Measurements from ENCODE around the gene CIPC.

Gene CIPC

DNA sequence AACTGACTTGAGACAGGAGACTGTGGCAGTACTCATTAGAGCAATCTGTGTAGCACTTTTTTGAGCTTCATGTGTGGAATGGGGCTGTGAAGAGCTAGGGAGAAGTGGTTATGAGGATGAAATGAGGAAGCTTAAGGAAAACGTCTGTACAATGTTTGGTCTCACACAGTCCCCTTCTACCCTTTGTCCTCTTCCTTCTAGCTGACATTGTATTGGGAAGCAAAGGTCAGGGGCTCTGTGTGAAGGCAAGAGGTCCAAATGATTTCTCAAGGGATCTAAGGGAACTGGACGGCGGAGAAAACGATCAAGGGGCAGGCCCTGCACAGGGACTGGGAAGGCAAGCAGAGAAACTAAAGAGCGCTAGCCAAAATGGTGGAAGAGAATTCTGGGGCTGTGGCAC lies 13.1 kb upstream of the CIPC start:
- DNase-seq (no peak), ATAC-seq (replicated peaks) (no peak)
- Mint-ChIP-seq H3K36me3 (ENCODE audit: insufficient read depth) (no peaks in the 10 kb centered on the region), H3K4me3 (no peak overlapping the region), H3K4me1 (ENCODE audit: low read depth in 2 of 2) (peaks cover 0 to 5% of the 10 kb centered on the region in 2 donors), H3K27ac (peak overlapping the region in 1 of 2 donors; percentile 22), H3K27me3 (peaks cover 11 to 23% of the 10 kb centered on the region in 2 donors), H3K9me3 (peaks cover 0 to 2% of the 10 kb centered on the region in 2 donors)

DNA sequence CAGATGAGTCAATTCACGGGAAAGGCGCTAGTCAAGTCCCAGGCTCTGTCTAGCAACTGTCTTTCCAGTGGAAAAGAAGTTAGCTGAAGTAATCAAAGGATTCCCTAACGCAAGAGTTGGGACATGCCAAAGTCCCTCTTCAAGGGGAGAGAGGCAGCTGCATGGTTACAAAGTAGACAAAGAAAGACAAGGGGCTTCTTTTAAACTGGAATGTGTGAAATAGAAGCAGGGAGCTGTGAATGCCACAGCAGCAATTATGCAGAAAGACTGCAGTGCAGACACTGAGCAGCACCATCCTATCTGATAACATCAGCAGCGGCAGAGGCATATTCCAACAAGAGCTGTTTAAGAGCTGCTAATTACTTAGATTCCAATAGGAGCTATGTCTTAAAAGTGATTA lies 12.5 kb upstream of the CIPC start:
- DNase-seq, result no peak
- H3K4me3 Mint-ChIP-seq, result no peak overlapping the region
- H3K36me3 Mint-ChIP-seq (ENCODE audit: insufficient read depth), result no peaks in the 10 kb centered on the region
- H3K27ac Mint-ChIP-seq, result peak overlapping the region in 1 of 2 donors; percentile 22
- no peaks in the 10 kb centered on the region for H3K9me3 Mint-ChIP-seq
- no peak for ATAC-seq (replicated peaks)
- peaks cover 0 to 5% of the 10 kb centered on the region in 2 donors for H3K4me1 Mint-ChIP-seq (ENCODE audit: low read depth in 2 of 2)
- peaks cover 11 to 23% of the 10 kb centered on the region in 2 donors for H3K27me3 Mint-ChIP-seq

DNA sequence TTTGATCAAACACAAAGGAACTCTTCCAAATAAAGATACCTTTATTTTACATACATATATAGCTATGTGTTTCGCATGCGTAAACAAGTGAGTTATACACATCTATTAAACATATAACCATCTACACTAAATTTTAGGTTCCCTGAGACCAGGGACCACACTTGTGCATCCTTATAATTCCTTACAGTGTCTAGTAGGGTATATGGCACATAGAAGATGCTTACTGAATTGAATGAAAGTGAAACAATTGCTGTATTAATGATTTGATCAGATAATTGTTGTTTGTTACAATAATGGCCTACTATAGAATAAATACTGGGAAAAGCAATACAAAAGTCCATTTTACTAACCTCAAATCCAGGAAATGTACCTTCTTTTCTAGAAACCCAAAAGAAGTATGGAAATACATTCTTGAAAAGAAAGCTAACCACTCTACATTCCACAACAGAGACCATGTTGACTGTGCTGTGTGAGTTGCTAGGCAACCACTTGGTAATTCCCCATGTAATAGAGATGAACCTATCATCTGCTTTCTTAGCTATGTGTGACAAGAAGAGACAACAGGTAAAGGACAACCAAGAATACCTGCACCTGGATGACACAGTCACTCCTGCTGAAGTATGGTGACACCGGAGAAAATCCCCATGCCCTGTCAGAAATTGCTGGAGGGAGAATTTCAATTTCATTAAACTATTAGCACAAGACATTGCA lies 11.9 kb upstream of the CIPC start:
- Mint-ChIP-seq H3K9me3 (no peaks in the 10 kb centered on the region), H3K4me3 (no peak overlapping the region), H3K4me1 (ENCODE audit: low read depth in 2 of 2) (peaks cover 0 to 2% of the 10 kb centered on the region in 2 donors), H3K27ac (no peak overlapping the region), H3K27me3 (peaks cover 11 to 23% of the 10 kb centered on the region in 2 donors), H3K36me3 (ENCODE audit: insufficient read depth) (no peaks in the 10 kb centered on the region)
- DNase-seq (no peak), ATAC-seq (replicated peaks) (no peak)

DNA sequence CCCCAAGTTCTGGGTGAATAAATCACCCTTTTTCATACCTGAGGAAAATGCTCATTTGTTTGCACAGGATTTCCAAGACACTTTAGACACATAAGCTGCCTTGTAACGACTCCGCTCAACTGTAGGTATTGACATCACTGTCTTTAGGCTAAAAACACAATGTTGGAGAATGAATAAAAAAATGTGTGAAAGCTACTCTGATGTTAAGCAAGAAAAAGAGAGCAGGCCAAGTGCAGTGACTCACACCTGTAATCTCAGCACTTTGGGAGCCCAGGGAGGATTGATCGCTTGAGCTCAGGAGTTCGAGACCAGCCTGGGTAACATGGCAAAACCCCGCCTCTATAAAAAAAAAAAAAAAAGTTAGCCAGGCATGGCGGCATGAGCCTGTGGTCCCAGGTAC lies 11.1 kb upstream of the CIPC start:
- Mint-ChIP-seq H3K27me3 (peaks cover 11 to 23% of the 10 kb centered on the region in 2 donors), H3K9me3 (no peaks in the 10 kb centered on the region), H3K36me3 (ENCODE audit: insufficient read depth) (no peaks in the 10 kb centered on the region), H3K4me1 (ENCODE audit: low read depth in 2 of 2) (no peaks in the 10 kb centered on the region), H3K4me3 (no peak overlapping the region), H3K27ac (no peak overlapping the region)
- DNase-seq (no peak), ATAC-seq (replicated peaks) (no peak)

DNA sequence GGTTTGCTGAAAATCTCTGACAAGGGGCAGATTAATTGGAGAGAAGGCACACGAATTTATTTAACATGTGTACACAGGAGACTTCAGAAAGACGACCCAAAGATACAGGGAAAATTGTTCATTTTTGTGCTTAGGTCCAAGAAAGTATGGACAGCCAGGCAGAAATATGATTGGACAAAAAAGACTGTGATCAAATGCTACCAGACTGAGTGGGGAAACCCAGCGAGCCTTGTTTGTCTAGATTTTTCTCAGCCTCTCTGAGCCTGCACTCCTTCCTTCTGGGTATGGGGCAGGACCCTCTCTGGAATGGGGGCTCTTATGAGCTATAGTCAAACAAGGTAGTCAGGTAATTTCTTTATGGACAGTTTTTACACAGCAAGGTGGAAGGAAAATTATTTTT lies 10.4 kb upstream of the CIPC start:
- H3K36me3 Mint-ChIP-seq (ENCODE audit: insufficient read depth), result no peaks in the 10 kb centered on the region
- H3K4me3 Mint-ChIP-seq, result no peak overlapping the region
- ATAC-seq (replicated peaks) (no peak), DNase-seq (no peak)
- H3K4me1 Mint-ChIP-seq (ENCODE audit: low read depth in 2 of 2), result no peaks in the 10 kb centered on the region
- no peaks in the 10 kb centered on the region for H3K9me3 Mint-ChIP-seq
- H3K27ac Mint-ChIP-seq, result no peak overlapping the region
- H3K27me3 Mint-ChIP-seq, result peaks cover 11 to 23% of the 10 kb centered on the region in 2 donors

DNA sequence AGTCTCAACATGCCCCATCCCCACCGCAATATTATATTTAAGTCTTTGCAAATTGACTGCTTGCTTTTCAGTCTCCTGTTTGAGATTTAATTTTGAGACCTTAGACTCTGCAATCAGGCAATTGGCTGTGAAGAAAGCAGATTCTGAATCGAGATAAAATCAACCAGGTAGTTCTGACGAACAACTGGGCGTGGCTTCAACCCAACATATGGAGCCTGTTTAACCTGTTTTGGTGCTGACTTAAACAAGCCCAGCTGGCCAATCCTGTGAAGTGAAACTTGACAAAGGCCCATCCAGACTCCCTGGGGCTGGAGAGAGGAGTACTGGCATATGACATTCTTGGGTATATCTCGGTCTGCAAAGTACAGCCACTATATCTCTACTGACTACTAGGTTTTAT lies 9.8 kb upstream of the CIPC start:
- H3K9me3 Mint-ChIP-seq, result no peaks in the 10 kb centered on the region
- H3K27me3 Mint-ChIP-seq, result peaks cover 11 to 23% of the 10 kb centered on the region in 2 donors
- ATAC-seq (replicated peaks), result no peak
- no peaks in the 10 kb centered on the region for H3K36me3 Mint-ChIP-seq (ENCODE audit: insufficient read depth)
- no peak overlapping the region for H3K4me3 Mint-ChIP-seq
- H3K4me1 Mint-ChIP-seq (ENCODE audit: low read depth in 2 of 2), result no peaks in the 10 kb centered on the region
- DNase-seq, result no peak
- H3K27ac Mint-ChIP-seq, result no peak overlapping the region

DNA sequence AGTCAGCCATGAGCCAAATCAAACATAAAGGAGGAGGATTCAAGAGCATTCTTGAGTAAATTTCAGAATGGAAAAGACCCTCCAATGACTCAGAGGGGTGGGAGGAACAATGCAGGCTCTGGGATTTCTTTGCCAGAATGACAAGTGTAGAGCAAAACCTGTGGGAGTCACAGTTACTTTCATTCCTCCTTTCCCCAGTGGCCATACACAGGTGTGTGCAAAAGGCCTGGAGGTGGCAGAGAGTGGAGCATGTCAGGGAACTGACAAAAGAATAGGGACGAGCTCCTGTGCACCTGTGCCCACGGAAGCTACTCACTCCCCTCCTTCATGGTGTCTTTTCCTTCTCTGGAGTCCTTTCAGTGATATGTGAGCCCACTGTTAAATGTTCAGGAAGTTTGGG lies 9.4 kb upstream of the CIPC start:
- H3K27me3 Mint-ChIP-seq, result peaks cover 11 to 23% of the 10 kb centered on the region in 2 donors
- H3K9me3 Mint-ChIP-seq, result no peaks in the 10 kb centered on the region
- ATAC-seq (replicated peaks), result no peak
- H3K4me1 Mint-ChIP-seq (ENCODE audit: low read depth in 2 of 2), result no peaks in the 10 kb centered on the region
- H3K36me3 Mint-ChIP-seq (ENCODE audit: insufficient read depth), result no peaks in the 10 kb centered on the region
- H3K4me3 Mint-ChIP-seq, result no peak overlapping the region
- DNase-seq, result no peak
- no peak overlapping the region for H3K27ac Mint-ChIP-seq

DNA sequence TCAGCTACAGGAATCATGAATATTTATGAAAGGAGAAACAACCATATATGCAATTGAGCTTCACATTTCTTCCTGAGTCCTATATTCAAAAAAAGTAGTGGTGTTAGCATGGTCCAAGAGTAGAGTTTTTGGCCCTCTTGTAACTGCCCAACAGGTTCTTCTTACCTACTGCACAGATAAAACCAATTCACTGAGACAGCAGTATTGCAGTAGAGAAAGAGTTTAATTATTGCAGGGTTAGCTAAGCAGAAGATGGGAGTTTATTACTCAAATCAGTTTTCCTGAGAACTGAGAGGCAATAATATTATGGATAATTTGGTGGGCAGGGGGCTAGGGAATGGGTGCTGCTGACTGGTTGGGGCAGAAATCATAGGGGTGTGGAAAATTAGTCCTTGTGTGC lies 6.5 kb upstream of the CIPC start:
- no peak for ATAC-seq (replicated peaks)
- DNase-seq, result no peak
- peaks cover 0 to 11% of the 10 kb centered on the region in 2 donors for H3K27me3 Mint-ChIP-seq
- peaks cover 3 to 8% of the 10 kb centered on the region in 2 donors for H3K4me1 Mint-ChIP-seq (ENCODE audit: low read depth in 2 of 2)
- peaks cover 5% of the 10 kb centered on the region for H3K36me3 Mint-ChIP-seq (ENCODE audit: insufficient read depth)
- no peaks in the 10 kb centered on the region for H3K9me3 Mint-ChIP-seq
- H3K27ac Mint-ChIP-seq, result no peak overlapping the region
- no peak overlapping the region for H3K4me3 Mint-ChIP-seq

DNA sequence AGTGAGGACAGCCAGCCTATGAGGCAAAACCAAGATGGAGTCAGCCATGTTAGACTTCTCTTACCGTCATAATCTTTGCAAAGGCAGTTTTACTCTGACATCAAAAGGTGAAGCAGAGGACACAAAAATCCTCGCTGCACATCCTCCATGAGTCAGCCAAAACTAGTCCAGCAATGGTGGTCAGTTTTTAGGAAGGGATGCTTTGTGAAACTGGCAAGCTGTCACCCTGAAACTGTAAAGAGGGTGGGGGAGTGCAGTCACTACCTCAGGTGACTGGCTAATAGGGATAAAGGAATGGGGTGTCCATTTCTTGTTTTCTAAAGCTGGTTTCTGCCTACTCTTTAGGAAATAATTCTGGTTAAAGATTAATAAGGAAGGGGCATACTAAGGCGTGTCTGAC lies 5.4 kb upstream of the CIPC start:
- H3K27me3 Mint-ChIP-seq, result peaks cover 0 to 11% of the 10 kb centered on the region in 2 donors
- H3K4me3 Mint-ChIP-seq, result no peak overlapping the region
- ATAC-seq (replicated peaks) (no peak), DNase-seq (no peak)
- peaks cover 9 to 14% of the 10 kb centered on the region in 2 donors for H3K4me1 Mint-ChIP-seq (ENCODE audit: low read depth in 2 of 2)
- H3K9me3 Mint-ChIP-seq, result no peaks in the 10 kb centered on the region
- H3K36me3 Mint-ChIP-seq (ENCODE audit: insufficient read depth), result peaks cover 9% of the 10 kb centered on the region
- H3K27ac Mint-ChIP-seq, result no peak overlapping the region

DNA sequence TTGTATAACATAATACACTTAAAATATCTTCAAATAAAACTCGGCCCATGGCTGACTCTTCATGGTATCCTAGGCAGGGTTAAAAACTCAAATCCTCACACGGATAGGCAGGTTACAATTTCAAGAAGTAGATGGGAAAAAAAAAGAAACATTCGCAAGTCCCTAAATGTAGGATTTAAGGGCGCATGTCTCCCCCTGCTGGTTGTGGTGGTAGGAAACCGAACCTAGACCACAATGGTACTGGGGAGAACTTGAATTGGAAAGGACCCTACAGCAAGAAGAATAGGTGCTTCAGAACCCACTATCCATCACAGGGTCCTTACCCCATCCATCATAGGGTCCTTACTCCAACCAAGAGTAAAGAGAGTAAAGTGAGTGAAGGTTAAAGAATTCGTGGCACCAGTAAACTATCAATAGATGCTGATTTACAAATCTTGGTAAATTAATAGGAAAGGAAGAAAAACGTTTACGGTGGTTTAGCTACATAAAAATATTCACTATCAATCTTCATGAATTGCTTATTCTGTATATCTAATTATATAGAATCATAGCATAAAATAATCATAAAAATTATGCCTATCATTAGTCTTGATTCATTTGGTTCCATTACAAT lies 3.3 kb upstream of the CIPC start:
- Mint-ChIP-seq H3K27ac (no peak overlapping the region), H3K27me3 (peaks cover 0 to 5% of the 10 kb centered on the region in 2 donors), H3K4me1 (ENCODE audit: low read depth in 2 of 2) (peaks cover 23 to 33% of the 10 kb centered on the region in 2 donors), H3K9me3 (no peaks in the 10 kb centered on the region), H3K36me3 (ENCODE audit: insufficient read depth) (peaks cover 19% of the 10 kb centered on the region), H3K4me3 (no peak overlapping the region)
- ATAC-seq (replicated peaks) (no peak), DNase-seq (peak; percentile 67 to 77 (median 75))

DNA sequence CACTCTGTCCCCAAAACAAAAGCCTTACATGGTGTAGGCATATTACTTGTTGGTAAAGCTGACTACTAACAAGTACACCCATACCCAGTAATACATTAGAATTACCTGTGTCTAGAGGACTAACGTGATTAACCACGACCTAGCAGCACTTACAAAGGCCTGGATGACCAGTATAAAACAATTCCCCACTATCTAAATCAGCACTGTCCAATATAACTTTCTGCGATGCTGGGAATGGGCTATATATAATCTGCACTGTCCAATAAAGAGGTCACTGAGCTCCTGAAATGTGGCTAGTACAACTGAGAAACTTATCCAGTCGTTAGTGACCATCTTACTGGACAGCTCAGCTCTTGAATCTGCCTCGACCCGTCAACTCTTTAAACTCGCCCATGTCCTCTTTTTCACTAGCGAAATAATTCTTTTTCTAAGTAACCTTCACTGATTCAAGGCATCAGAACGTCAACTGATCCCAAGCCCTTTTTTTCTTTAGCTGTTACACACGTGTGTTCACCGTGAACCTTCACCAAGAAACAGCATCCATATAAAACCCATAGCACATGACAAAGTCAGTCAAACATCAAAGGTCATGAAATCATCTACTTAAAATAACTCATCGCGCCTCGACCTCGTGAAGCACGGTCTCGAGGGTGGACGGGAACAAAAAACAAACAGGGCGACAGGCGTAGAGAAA lies 905 bp upstream of the CIPC start:
- Mint-ChIP-seq H3K27me3 (no peaks in the 10 kb centered on the region), H3K4me3 (peak overlapping the region; percentile 99), H3K9me3 (no peaks in the 10 kb centered on the region), H3K4me1 (ENCODE audit: low read depth in 2 of 2) (peaks cover 28 to 34% of the 10 kb centered on the region in 2 donors), H3K36me3 (ENCODE audit: insufficient read depth) (peaks cover 22% of the 10 kb centered on the region), H3K27ac (peak overlapping the region; percentile 99 to 100)
- ATAC-seq (replicated peaks), result no peak
- DNase-seq, result no peak

DNA sequence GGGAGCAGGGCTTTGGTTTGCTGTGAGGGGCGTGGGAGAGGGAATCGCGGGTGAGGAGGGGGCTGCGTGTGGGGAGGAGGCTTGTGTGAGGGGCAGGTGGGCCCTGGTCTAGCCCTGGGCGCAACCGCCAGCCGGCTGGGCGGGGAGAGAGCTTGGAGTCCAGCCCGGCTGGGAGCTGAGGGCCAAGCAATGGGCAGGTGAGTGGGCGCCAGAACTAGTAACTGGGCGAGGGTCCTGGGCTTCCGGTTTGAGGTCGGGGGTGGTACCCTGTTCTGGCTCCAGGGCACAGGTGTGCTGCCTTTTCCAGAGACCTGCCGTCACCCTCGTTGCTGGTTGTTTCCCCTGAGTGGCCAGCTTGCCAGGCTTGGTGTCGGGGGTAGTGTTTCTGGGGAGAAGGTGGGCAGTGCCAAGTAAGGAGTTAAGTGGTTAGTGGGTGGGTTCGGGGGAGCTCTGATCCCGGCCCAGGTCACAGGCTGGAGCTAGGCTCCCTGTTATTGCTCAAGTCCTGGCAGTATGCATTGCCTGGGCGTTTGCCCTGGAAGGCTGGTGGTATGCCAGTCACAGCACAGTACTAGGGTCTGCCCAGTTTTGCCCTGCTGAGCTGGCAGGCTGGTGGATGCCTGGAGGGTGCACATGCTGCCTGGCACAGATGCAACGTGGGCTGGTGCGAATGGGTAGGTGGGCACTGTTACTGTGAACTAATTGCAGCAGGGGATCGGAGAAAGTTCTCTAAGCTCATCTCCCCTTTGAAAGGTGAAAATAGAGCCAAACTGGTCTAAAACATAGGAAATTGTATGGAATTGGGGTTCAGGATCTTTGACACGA lies 683 bp downstream of the CIPC start:
- Mint-ChIP-seq H3K9me3 (no peaks in the 10 kb centered on the region), H3K27me3 (no peaks in the 10 kb centered on the region), H3K27ac (peak overlapping the region; percentile 99 to 100), H3K36me3 (ENCODE audit: insufficient read depth) (peaks cover 22% of the 10 kb centered on the region), H3K4me3 (peak overlapping the region; percentile 99), H3K4me1 (ENCODE audit: low read depth in 2 of 2) (peaks cover 28 to 40% of the 10 kb centered on the region in 2 donors)
- no peak for ATAC-seq (replicated peaks)
- peak in 2 of 3 experiments; percentile 1 to 8 for DNase-seq
